Non-pigmented ciliary epithelial cell (primary cell): ENCODE results near the gene MFSD11.
"Not testable (repeated sequence)": the region's sequence is repeated elsewhere in the genome, so short reads cannot be mapped to it uniquely, and the experiment has no call there.

Source experiments
- DNase-seq: peaks from one replicate; pipeline ENCODE4 v3.0.0-alpha.2; 2010; ENCODE audit warnings: low read depth

The MFSD11 gene

GRCh38 chr17:76748657-76749056 is 10.7 kb downstream of the MFSD11 start:
- no peak for DNase-seq

- DNase-seq = no peak
Observed at GRCh38 chr17:76751416-76751993, 13.6 kb downstream of the MFSD11 start.

- DNase-seq = no peak
Observed at GRCh38 chr17:76752006-76752405, 14.1 kb downstream of the MFSD11 start.

- DNase-seq = no peak
Observed at GRCh38 chr17:76753061-76753961, 15.4 kb downstream of the MFSD11 start.

- no peak for DNase-seq
Observed at GRCh38 chr17:76755285-76755684, 17.4 kb downstream of the MFSD11 start.

- DNase-seq = no peak
Observed at GRCh38 chr17:76757256-76757655, 19.3 kb downstream of the MFSD11 start.

- DNase-seq = no peak
Observed at GRCh38 chr17:76758570-76758969, 20.7 kb downstream of the MFSD11 start.

- peak; percentile 75 for DNase-seq
Observed at GRCh38 chr17:76772842-76773525, 35.1 kb downstream of the MFSD11 start.

- no peak for DNase-seq
Observed at GRCh38 chr17:76775021-76775600, 37.2 kb downstream of the MFSD11 start.

GRCh38 chr17:76781056-76781982 is 43.4 kb downstream of the MFSD11 start:
- no peak for DNase-seq

- no peak for DNase-seq
Observed at GRCh38 chr17:76783146-76783545, 45.2 kb downstream of the MFSD11 start.

- DNase-seq = no peak
Observed at GRCh38 chr17:76784926-76785325, 47.0 kb downstream of the MFSD11 start.

GRCh38 chr17:76787866-76788265 is 49.9 kb downstream of the MFSD11 start:
- DNase-seq = not testable (repeated sequence)

- DNase-seq = no peak
Observed at GRCh38 chr17:76789235-76789788, 51.4 kb downstream of the MFSD11 start.

- DNase-seq = peak; percentile 41
Observed at GRCh38 chr17:76791053-76791980, 53.4 kb downstream of the MFSD11 start.

GRCh38 chr17:76792348-76792747 is 54.4 kb downstream of the MFSD11 start:
- no peak for DNase-seq

GRCh38 chr17:76793775-76794174 is 55.9 kb downstream of the MFSD11 start:
- DNase-seq = no peak

GRCh38 chr17:76796081-76796480 is 58.2 kb downstream of the MFSD11 start:
- no peak for DNase-seq

- DNase-seq = no peak
Observed at GRCh38 chr17:76797241-76797840, 59.4 kb downstream of the MFSD11 start.

GRCh38 chr17:76801706-76802105 is 63.8 kb downstream of the MFSD11 start:
- DNase-seq = no peak
